GM12872 (cell line): Measurements from ENCODE around the gene GUCY1B1.
A peak's percentile ranks its signal among the peaks of the same experiment; 100 is the strongest.

ENCODE experiments used
- CTCF ChIP-seq: IDR thresholded peaks from 3 replicates; pipeline ENCODE4 v1.5.1; 2011; ENCODE audit warnings: low read depth, mild to moderate bottlenecking, low read length, moderate library complexity; ENCODE audit not compliant: insufficient read depth

Gene GUCY1B1

GRCh38 chr4:155800685-155801343 lies 42.0 kb downstream of the GUCY1B1 start:
- no peak for TF ChIP-seq CTCF

GRCh38 chr4:155802190-155802959 lies 43.6 kb downstream of the GUCY1B1 start:
- TF ChIP-seq CTCF: no peak

- no peak for TF ChIP-seq CTCF
Observed at GRCh38 chr4:155805016-155805415, 46.2 kb downstream of the GUCY1B1 start.

DNA sequence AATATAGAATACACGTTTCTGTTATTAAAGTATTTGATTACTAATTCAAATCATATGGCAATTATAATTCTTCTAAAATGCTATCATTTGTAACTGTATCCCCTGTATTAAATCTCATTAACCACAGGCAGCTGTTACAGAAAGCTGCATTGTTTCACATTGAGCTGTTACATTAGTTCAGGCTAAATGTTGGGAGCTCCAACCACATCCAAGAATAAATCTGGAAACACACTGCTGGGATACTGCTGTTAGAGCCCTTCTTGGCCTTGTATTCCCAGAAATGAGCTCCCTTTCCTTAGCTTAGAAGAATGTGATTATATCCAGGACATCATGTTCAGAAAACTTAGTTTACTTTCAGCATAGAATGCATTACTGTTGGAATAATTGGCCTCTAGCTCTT lies 48.2 kb downstream of the GUCY1B1 start:
- no peak for TF ChIP-seq CTCF

GRCh38 chr4:155809835-155810234 lies 51.0 kb downstream of the GUCY1B1 start:
- TF ChIP-seq CTCF: peak; percentile 41; the same call in 2 of the 3 replicates

- no peak for TF ChIP-seq CTCF
Observed at GRCh38 chr4:155811083-155811482, 52.3 kb downstream of the GUCY1B1 start.

- TF ChIP-seq CTCF: no peak
Observed at GRCh38 chr4:155818639-155819038, 59.8 kb downstream of the GUCY1B1 start.
